GM12878 (cell line): ENCODE data around the gene TBCCD1. TPM values are rescaled to one million over a fixed set of nuclear protein-coding genes. Genes with fewer than 3 reads are reported as not detected.

Experiments used
- ATAC-seq: fragments of 200-7000 bp; cut with Tn5 transposase; 3 replicates; pipeline ENCODE4 v1.9.1; 2020; ENCODE audit warnings: mild to moderate bottlenecking, moderate library complexity
- BruUV-seq: library from RNA; stranded (reverse); fragments of 400-500 nt; replicated peaks from 2 replicates; lab custom pipeline; 2021; lab: Mats Ljungman, UMichigan
- CTCF ChIA-PET: fragments of 300-600 bp; sonication (Branson Sonifier 250); formaldehyde crosslinking; extraction: SDS; loops from one replicate; lab custom pipeline; 2021; ENCODE audit warnings: inconsistent platforms; lab: Yijun Ruan, JAX
- POLR2A ChIA-PET: fragments of 350-600 bp; formaldehyde crosslinking; extraction: SDS; loops from one replicate; lab custom pipeline; 2021; ENCODE audit warnings: inconsistent platforms; lab: Charles Lee
- RAD21 ChIA-PET: fragments of 300-600 bp; sonication (Branson Sonifier 250); formaldehyde crosslinking; loops from one replicate; lab custom pipeline; 2023; ENCODE audit warnings: antibody characterized with exemption; ENCODE audit not compliant: unreplicated experiment; lab: Charles Lee
- SMC1A ChIA-PET: fragments of 300-600 bp; sonication (Branson Sonifier 250); formaldehyde crosslinking; loops from one replicate; lab custom pipeline; 2023; ENCODE audit not compliant: unreplicated experiment, uncharacterized antibody; lab: Charles Lee
- DNase-seq: peaks from one replicate; pipeline ENCODE4 v3.0.0-alpha.2; 2011; ENCODE audit warnings: low read depth, low spot score
- FAIRE-seq: peaks from 3 replicates; lab custom pipeline; 2011; peaks lifted over from hg19 to GRCh38; lab: Jason Lieb, UNC
- H2AFZ ChIP-seq: 2 replicates; pipeline ENCODE4 v1.6.0; 2011; ENCODE audit warnings: low read depth, low read length, control low read depth; ENCODE audit not compliant: control insufficient read depth
- H3K27ac ChIP-seq: 2 replicates; pipeline ENCODE4 v1.5.1; 2011; ENCODE audit warnings: control low read depth; ENCODE audit not compliant: control insufficient read depth, insufficient read depth
- H3K27me3 ChIP-seq, 2 experiments: replicated peaks in 1 of 2; 2 replicates each; pipeline versions ENCODE4 v1.6.0 to v1.6.1; 2011; ENCODE audit warnings: low read length in 1 of 2; ENCODE audit not compliant: control insufficient read depth in 2 of 2, insufficient read depth in 2 of 2
- H3K36me3 ChIP-seq, 2 experiments: 2 replicates each; pipeline ENCODE4 v1.5.1; 2011; ENCODE audit warnings: low read length in 1 of 2; ENCODE audit not compliant: control insufficient read depth in 2 of 2, insufficient read depth in 2 of 2
- H3K4me1 ChIP-seq: 2 replicates; pipeline ENCODE4 v1.6.1; 2011; ENCODE audit warnings: mild to moderate bottlenecking, low read length, moderate library complexity, mixed read lengths; ENCODE audit not compliant: control insufficient read depth, insufficient read depth
- H3K4me2 ChIP-seq: 2 replicates; pipeline ENCODE4 v1.6.0; 2011; ENCODE audit warnings: control low read depth; ENCODE audit not compliant: control insufficient read depth, insufficient read depth
- H3K4me3 ChIP-seq: fragments of 200-600 bp; sonication (generic); 2 replicates; pipeline ENCODE4 v1.5.1; 2016
- H3K79me2 ChIP-seq: 2 replicates; pipeline ENCODE4 v1.6.0; 2011; ENCODE audit warnings: low read length; ENCODE audit not compliant: control insufficient read depth, insufficient read depth
- H3K9ac ChIP-seq: 2 replicates; pipeline ENCODE4 v1.8.0; 2011; ENCODE audit warnings: low read length, control low read depth, mixed read lengths; ENCODE audit not compliant: control insufficient read depth, insufficient read depth
- H3K9me3 ChIP-seq: replicated peaks from 3 replicates; pipeline ENCODE4 v1.5.1; 2011; ENCODE audit warnings: mild to moderate bottlenecking, low read length; ENCODE audit not compliant: control insufficient read depth, insufficient read depth
- H4K20me1 ChIP-seq: 2 replicates; pipeline ENCODE4 v1.6.0; 2011; ENCODE audit not compliant: control insufficient read depth, insufficient read depth
- CREM ChIP-seq: IDR thresholded peaks from 2 replicates; pipeline ENCODE4 v1.6.1; 2014; ENCODE audit warnings: antibody characterized with exemption, low read depth
- GABPA ChIP-seq: IDR thresholded peaks from 2 replicates; pipeline ENCODE4 v1.6.1; 2014; ENCODE audit warnings: antibody characterized with exemption, low read depth, mild to moderate bottlenecking, inconsistent platforms
- IRF4 ChIP-seq: IDR thresholded peaks from 2 replicates; pipeline ENCODE4 v1.6.1; 2011; ENCODE audit warnings: low read depth, low read length
- NRF1 ChIP-seq: conservative IDR thresholded peaks from 2 replicates; pipeline ENCODE4 v1.6.1; 2011; ENCODE audit warnings: mild to moderate bottlenecking, low read depth, low read length, improper control_type of control experiment
- POLR2A ChIP-seq: IDR thresholded peaks from 2 replicates; pipeline ENCODE4 v1.6.1; 2011; ENCODE audit warnings: low read depth, mild to moderate bottlenecking, low read length
- RCOR1 ChIP-seq: conservative IDR thresholded peaks from 2 replicates; pipeline ENCODE4 v1.6.1; 2012; ENCODE audit warnings: low read depth, low read length, improper control_type of control experiment
- RFX5 ChIP-seq: IDR thresholded peaks from 2 replicates; pipeline ENCODE4 v1.6.1; 2011; ENCODE audit warnings: low read depth, low read length, improper control_type of control experiment
- SIX5 ChIP-seq: IDR thresholded peaks from 2 replicates; pipeline ENCODE4 v1.6.1; 2011; ENCODE audit warnings: mild to moderate bottlenecking, low read depth, low read length, moderate library complexity; ENCODE audit not compliant: severe bottlenecking
- YBX1 ChIP-seq: fragments of 450-650 bp; IDR thresholded peaks from 2 replicates; pipeline ENCODE4 v1.6.1; 2016; ENCODE audit warnings: antibody characterized with exemption
- WGBS: methylation state at CpG from one replicate; pipeline ENCODE4 v1.1.6; 2016; ENCODE audit warnings: low lambda C conversion rate; ENCODE audit not compliant: insufficient replicate concordance, insufficient coverage; ENCODE audit errors: missing lambda C conversion rate; 5-methylcytosine and 5-hydroxymethylcytosine counted together
- in situ Hi-C: fragments of 300-500 bp; cut with MboI; formaldehyde crosslinking; loops from 9 replicates; pipeline ENCODE4 v1.14.3; 2018; ENCODE audit warnings: mixed read lengths
- intact Hi-C: fragments of 100-400 bp; cut with micrococcal nuclease; formaldehyde crosslinking; loops from one replicate; pipeline ENCODE4 v1.14.2; 2022; ENCODE audit not compliant: unreplicated experiment
- polyA plus RNA-seq, 11 experiments: library from polyadenylated mRNA; depleted of rRNA in 4 of 11; unstranded in 6 of 11; stranded (reverse) in 5 of 11; fragments of >200 nt; fragmentation: Nextera tagmentation in 4 of 11; fragmentation: Illumina TruSeq in 1 of 11; extraction: Ambion mirVana in 4 of 11; extraction: Trizol in 1 of 11; gene quantifications; 1 replicate in 1 of 11; 2 replicates in 10 of 11; pipeline versions ENCODE4 v1.2.1 to v1.2.3, GENCODE V29; 2011 to 2016; ENCODE audit warnings: inconsistent platforms in 2 of 11, missing spikeins in 2 of 11, low read depth in 1 of 11
- total RNA-seq, 4 experiments: library from RNA; depleted of rRNA in 3 of 4; stranded (reverse); fragments of >200 nt in 3 of 4; fragmentation: Illumina TruSeq in 1 of 4; extraction: Trizol in 1 of 4; gene quantifications; 2 replicates each; pipeline versions ENCODE4 v1.2.1 to v1.2.3, GENCODE V29; 2013 to 2021
- TF ChIP-seq, protein P1 (sequence below): IDR thresholded peaks from 2 replicates; pipeline ENCODE4 v1.6.1; 2011; ENCODE audit warnings: borderline replicate concordance, low read depth, mild to moderate bottlenecking, moderate library complexity, low read length; ENCODE audit not compliant: insufficient read depth, poor library complexity, severe bottlenecking
- TF ChIP-seq, protein P2 (sequence below): fragments of 450-650 bp; IDR thresholded peaks from 2 replicates; pipeline ENCODE4 v1.6.1; 2017; ENCODE audit warnings: mild to moderate bottlenecking, low read depth, inconsistent platforms; ENCODE audit not compliant: poor library complexity, severe bottlenecking
- TF ChIP-seq, protein P3 (sequence below): fragments of 450-650 bp; formaldehyde crosslinking; IDR thresholded peaks from 2 replicates; pipeline ENCODE4 v1.5.0; 2022; ENCODE audit warnings: mild to moderate bottlenecking, missing genetic modification characterization

TBCCD1 gene
- total and polyA plus RNA-seq, 10 of the 15 experiments (the other 5 are each of a cell fraction or from before 2014, with no cell fraction given), result 6.9 to 23.4 (median 14.7) TPM

DNA sequence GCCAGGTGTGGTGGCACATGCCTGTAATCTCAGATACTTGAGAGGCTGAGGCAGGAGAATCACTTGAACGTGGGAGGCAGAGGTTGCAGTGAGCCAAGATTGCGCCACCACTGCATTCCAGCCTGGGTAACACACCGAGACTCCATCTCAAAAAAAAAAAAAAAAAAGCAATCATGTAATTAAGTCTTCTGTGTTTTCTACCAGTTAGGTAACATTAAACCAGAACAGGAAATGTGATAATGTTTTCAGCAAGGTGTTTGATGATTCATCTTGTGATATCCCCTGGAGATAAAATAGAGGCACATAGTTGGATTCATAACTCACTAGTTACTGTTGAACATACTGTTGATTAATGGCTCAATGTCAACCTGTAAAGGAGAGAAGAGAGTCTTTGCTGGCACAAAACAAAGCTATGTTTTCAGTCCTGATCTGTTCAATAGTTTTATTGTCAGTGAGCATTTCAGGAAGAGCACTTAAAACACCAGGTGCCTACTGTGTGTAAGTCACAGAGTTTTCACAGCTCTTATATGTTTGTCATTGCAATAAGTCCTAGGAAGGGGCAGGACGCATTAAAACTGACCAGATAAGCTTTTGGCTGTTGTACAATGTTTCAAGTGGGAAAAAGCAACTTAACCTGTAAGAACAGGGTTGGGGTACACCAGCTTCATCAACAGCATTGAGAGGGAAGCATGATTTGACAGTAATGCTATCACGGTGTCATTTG lies 22.9 kb upstream of the TBCCD1 start:
- SMC1A ChIA-PET, result interaction anchor here (0.9 to 1.9 kb wide), 3 partner anchors 24 to 50 kb away, joined by 3 to 6 read pairs (median 3); no protein-coding TSS in a partner anchor
- H3K4me2 ChIP-seq, result no peak overlapping the region

More for the DNA sequence above, 22.9 kb upstream of the TBCCD1 start:
- Histone ChIP-seq H3K4me3 (no peak overlapping the region), H3K36me3 (peaks cover 0 to 3% of the 10 kb centered on the region in 2 experiments; a peak in 1 of 4 replicates), H3K27me3 (peaks cover 0 to 2% of the 10 kb centered on the region in 2 experiments; a peak in 1 of 4 replicates), H4K20me1 (no peaks in the 10 kb centered on the region), H3K9me3 (no peaks in the 10 kb centered on the region), H2AFZ (no peak overlapping the region)
- FAIRE-seq, result no peak
- ChIA-PET CTCF (interaction anchor here (1.2 to 2.7 kb wide), 3 partner anchors 25 to 232 kb away, joined by 5 to 12 read pairs (median 7); no protein-coding TSS in a partner anchor), POLR2A (interaction anchor here (0.6 kb wide), 1 partner anchor 607 kb away, joined by 3 read pairs; no protein-coding TSS in a partner anchor)
- WGBS, result 80% methylated on average over 5 of the region's 5 CpGs
- no peak for ATAC-seq
- TF ChIP-seq YBX1 (no peak), IRF4 (no peak), CREM (no peak), POLR2A (no peak), NRF1 (no peak), RCOR1 (no peak), SIX5 (no peak), GABPA (no peak), RFX5 (no peak)
- TF ChIP-seq, protein P1, sequence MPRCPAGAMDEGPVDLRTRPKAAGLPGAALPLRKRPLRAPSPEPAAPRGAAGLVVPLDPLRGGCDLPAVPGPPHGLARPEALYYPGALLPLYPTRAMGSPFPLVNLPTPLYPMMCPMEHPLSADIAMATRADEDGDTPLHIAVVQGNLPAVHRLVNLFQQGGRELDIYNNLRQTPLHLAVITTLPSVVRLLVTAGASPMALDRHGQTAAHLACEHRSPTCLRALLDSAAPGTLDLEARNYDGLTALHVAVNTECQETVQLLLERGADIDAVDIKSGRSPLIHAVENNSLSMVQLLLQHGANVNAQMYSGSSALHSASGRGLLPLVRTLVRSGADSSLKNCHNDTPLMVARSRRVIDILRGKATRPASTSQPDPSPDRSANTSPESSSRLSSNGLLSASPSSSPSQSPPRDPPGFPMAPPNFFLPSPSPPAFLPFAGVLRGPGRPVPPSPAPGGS, result no peak
- TF ChIP-seq, protein P2, sequence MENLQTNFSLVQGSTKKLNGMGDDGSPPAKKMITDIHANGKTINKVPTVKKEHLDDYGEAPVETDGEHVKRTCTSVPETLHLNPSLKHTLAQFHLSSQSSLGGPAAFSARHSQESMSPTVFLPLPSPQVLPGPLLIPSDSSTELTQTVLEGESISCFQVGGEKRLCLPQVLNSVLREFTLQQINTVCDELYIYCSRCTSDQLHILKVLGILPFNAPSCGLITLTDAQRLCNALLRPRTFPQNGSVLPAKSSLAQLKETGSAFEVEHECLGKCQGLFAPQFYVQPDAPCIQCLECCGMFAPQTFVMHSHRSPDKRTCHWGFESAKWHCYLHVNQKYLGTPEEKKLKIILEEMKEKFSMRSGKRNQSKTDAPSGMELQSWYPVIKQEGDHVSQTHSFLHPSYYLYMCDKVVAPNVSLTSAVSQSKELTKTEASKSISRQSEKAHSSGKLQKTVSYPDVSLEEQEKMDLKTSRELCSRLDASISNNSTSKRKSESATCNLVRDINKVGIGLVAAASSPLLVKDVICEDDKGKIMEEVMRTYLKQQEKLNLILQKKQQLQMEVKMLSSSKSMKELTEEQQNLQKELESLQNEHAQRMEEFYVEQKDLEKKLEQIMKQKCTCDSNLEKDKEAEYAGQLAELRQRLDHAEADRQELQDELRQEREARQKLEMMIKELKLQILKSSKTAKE, result no peak
- TF ChIP-seq, protein P3, sequence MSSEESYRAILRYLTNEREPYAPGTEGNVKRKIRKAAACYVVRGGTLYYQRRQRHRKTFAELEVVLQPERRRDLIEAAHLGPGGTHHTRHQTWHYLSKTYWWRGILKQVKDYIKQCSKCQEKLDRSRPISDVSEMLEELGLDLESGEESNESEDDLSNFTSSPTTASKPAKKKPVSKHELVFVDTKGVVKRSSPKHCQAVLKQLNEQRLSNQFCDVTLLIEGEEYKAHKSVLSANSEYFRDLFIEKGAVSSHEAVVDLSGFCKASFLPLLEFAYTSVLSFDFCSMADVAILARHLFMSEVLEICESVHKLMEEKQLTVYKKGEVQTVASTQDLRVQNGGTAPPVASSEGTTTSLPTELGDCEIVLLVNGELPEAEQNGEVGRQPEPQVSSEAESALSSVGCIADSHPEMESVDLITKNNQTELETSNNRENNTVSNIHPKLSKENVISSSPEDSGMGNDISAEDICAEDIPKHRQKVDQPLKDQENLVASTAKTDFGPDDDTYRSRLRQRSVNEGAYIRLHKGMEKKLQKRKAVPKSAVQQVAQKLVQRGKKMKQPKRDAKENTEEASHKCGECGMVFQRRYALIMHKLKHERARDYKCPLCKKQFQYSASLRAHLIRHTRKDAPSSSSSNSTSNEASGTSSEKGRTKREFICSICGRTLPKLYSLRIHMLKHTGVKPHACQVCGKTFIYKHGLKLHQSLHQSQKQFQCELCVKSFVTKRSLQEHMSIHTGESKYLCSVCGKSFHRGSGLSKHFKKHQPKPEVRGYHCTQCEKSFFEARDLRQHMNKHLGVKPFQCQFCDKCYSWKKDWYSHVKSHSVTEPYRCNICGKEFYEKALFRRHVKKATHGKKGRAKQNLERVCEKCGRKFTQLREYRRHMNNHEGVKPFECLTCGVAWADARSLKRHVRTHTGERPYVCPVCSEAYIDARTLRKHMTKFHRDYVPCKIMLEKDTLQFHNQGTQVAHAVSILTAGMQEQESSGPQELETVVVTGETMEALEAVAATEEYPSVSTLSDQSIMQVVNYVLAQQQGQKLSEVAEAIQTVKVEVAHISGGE (CRISPR knock-in tag), result no peak
- TF ChIP-seq, all 136 proteins: peak for 0
- no peak overlapping the region for H3K27ac ChIP-seq
- BruUV-seq, result no TSS peak
- intact Hi-C loops, result no loop called here
- H3K9ac ChIP-seq, result no peak overlapping the region
- no peak for DNase-seq
- in situ Hi-C loops, result no loop called here
- RAD21 ChIA-PET, result no interaction called here
- H3K4me1 ChIP-seq, result no peaks in the 10 kb centered on the region
- H3K79me2 ChIP-seq, result no peaks in the 10 kb centered on the region
